T1000 (cell line): ENCODE measurements around the gene BLM.
"Not testable (repeated sequence)": the region's sequence is repeated elsewhere in the genome, so short reads cannot be mapped to it uniquely, and the experiment has no call there.

Experiments used
- DNase-seq: peaks from one replicate; lab custom pipeline; 2025; ENCODE audit warnings: mixed read lengths; lab: John Stamatoyannopoulos, UW

Gene BLM

GRCh38 chr15:90716976-90717821 is at the start of gene BLM:
BLM (plus strand) TSS chr15:90717346; CDS start chr15:90747393, 30,047 bp downstream.
- peak; percentile 92 for DNase-seq

GRCh38 chr15:90667755-90668345 is 49.3 kb upstream of the BLM start:
- DNase-seq = not testable (repeated sequence)

DNA sequence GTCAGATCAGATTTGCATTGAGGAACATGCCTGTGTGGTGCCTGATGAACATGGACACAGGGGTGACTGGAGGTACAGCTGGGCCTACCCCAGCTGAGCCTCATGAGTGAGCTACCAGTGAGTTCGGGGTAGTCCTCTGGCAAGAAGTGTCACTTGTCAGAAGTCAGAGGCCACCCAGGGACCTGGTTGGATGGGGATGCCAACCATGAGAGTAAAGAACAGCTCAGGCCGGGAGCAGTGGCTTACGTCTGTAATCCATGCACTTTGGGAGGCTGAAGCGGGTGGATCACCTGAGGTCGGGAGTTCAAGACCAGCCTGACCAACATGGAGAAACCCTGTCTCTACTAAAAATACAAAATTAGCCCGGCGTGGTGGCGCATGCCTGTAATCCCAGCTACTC is 46.5 kb upstream of the BLM start:
- not testable (repeated sequence) for DNase-seq

- DNase-seq = no peak
Observed at GRCh38 chr15:90671216-90671615, 45.9 kb upstream of the BLM start.

DNA sequence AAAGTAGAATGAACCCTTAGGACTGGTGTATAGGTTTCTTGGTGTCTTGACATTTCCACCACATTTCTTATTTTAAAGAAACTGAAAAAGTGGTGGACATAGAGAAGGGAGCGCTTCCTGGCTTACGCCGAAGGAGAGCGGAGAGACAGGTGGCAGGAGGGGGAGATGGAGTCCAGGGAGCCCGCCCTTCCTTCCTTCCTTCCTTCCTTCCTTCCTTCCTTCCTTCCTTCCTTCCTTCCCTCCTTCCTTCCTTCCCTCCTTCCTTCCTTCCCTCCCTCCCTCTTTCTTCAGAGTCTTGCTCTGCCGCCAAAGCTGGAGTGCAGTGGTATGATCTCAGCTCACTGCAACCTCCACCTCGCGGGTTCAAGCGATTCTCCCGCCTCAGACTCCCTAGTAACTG is 43.8 kb upstream of the BLM start:
- DNase-seq = not testable (repeated sequence)

DNA sequence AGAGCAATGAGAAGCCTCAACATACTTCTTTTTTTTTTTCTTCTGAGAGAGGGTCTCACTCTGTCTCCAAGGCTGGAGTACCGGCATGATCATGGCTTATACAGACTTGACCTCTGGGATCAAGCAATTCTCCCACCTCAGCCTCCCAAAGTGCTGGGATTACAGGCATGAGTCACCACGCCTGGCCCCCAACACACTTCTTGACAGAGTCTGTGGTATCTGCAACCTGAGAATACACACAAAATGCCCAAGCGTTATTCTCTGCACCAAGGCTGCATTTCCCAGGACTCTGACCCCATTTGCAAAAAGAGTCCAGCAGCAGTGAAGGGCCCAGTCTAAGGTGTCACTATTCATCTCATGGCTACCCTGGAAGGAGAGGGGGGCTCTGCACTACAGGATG is 42.7 kb upstream of the BLM start:
- no peak for DNase-seq

DNA sequence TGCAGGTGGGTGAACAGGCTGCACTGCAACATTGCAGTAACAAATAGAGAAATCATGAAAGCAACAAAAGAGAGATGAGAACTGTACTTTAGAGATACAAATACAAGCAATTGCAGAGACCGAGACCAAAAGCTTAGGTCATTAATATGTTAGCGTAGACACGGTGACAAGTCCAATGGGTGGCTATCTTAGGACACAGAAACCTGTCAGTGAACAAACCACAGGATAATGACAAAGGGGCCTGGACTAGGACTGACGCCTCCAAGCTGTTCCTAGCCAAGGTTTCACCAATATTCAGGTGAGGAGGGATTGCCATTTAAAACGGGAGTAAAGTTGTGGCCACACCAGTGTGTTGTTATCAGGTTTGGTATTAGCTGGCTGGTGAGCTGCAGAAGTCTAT is 41.7 kb upstream of the BLM start:
- DNase-seq = no peak

- no peak for DNase-seq
Observed at GRCh38 chr15:90677807-90678790, 39.0 kb upstream of the BLM start.

DNA sequence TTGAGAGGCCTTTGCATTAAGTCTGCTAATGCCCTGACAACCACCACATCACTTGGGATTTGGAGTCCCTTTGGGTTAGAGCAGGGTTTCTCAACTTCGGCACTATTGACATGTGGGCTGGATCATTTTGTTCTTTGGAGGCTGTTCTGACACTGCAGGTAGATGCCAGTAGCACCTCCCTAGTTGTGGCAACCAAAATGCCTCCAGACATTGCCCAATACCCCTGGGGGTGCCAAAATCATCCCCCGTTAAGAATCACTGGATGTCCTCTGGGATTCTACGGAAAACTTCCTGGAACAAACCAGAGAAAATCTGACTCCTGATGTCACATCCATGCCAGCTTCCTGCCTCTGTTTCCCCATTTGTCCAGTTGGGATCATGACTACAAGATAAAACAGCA is 37.2 kb upstream of the BLM start:
- DNase-seq = peak; percentile 37

- peak; percentile 65 for DNase-seq
Observed at GRCh38 chr15:90680371-90680935, 36.7 kb upstream of the BLM start.

DNA sequence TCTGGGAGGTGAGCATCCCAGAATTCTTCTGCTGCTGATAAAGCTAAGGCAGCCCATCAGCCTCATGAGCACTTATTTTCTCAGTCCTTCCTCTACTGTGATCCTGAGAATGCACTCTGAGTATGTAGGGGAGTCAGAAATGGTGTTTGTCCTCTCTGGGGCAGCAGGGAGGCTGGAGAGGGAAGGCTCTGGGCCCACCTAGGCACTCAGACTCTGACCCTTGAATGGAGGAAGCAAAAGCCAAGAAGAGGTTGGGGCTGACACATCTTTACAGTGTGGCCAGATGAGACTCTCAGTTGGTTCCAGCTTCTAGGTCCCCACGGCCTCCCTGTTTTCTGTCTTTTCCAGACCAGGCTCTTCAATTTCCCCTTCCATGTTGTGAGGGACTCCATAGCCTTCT is 36.1 kb upstream of the BLM start:
- DNase-seq = no peak

- peak; percentile 12 for DNase-seq
Observed at GRCh38 chr15:90681480-90681879, 35.7 kb upstream of the BLM start.

- DNase-seq = no peak
Observed at GRCh38 chr15:90683371-90683770, 33.8 kb upstream of the BLM start.

DNA sequence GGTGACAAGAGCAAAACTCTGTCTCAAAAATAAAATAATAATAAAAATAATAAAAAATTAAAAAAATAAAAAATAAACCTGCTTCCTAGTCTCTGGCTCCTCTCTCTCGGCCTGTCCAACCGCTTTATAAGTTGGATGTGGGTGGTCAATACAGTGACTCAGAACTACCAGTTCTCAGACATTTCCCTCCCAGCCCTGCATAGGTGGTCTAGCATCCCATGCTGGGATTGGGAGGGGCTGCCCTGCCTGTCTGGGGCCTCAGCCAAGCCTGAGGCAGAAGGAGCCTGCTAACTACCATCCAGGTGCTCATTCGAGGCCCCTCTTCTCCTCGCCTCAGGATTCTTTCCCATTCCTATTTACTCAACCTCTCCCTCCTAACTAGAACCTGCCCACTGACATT is 33.3 kb upstream of the BLM start:
- no peak for DNase-seq

GRCh38 chr15:90684281-90684680 is 32.9 kb upstream of the BLM start:
- no peak for DNase-seq

DNA sequence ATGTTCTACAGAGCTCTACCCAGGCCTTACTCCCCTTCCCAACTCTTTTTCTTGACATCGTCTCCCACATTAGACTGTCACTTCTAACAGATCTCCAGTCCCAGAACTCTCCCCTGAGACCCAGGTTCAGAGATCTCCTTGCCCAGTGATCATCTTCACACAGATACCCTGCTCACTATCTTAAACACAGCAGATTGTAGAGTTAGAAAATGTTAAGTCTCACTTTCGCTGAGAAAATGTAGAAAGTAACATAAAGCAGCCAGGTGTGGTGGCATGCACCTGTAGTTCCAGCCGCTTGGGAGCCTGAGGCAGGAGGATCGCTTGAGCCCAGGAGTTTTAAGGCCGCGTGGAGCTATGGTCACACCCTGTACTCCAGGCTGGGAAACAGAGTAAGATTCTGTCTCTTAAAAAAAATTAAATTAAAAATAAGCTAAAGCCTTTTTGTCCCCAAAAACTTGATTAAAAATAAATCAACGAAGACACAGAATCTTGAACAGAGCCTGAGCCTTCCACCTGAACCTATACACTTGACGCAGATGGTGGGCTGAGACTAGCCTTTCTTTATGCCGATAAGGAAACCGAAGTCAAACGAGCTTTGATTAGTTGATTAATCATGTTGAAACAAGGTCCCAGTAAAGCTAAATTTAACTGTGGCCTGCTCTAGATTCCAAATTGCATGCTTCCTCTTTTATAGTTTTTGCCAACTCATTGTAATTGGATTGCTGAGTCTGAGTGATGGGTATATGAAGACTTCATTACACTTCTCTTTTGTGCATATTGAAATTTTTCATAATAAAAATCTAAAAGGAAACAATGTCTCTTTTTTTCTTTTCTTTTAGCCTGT is 31.3 kb upstream of the BLM start:
- DNase-seq = no peak

DNA sequence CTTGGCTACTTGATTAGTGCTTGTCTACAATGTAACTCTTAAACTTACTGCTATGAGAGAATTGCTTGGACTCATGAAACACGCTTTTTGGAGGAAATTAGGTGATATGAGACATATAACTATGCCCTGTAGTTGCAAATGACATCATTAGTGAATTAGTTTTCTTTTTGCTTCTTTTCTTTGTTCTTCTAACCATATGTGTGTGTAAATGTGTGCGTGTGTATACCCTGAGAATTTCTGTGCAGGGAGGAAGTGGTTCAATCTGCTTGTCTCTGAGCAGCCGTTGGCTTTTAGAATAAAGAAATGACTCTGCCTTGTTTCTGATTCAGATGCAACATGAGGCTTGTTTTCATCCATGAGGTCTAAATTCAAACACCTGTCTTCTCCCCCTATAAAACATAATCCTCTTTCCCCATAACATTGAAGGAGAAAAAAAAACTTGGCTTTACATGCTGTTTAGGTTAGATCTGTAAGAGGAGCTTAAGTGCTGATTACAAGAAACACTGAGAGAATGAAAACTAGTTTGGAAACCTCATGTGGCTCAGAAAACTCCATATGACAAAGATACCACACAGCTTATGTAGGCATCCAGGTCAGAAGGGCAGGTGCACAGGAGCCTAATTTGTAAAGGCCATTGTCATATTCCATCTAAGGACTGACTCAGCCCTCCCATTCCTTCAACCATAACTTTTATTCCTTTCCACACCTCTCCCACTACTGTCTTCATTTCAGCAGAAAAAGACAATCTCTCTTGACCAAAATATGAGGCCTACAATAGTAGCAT is 30.5 kb upstream of the BLM start:
- no peak for DNase-seq

DNA sequence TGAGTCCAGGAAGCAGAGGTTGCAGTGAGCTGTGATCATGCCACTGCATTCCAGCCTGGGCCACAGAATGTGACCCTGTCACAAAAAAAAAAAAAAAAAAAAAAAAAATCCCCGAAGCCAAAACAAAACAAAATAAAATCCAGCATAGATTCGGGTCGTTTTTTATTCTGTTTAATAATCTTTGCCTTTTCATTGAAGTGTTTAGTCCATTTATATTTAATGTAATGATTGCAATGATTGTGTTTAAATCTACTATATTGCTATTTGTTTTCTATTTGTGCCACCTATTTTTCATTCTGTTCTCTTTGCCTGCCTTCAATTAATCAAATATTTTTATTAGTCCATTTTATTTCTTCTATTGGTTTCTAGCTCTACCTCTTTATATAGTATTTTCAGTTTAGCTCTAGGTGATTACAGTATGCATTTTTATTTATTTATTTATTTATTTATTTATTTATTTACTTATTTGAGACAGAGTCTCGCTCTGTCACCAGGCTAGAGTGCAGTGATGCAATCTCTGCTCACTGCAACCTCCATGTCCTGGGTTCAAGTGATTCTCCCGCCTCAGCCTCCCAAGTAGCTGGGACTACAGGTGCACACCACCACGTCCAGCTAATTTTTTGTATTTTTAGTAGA is 27.7 kb upstream of the BLM start:
- DNase-seq = not testable (repeated sequence)

- no peak for DNase-seq
Observed at GRCh38 chr15:90690585-90690984, 26.6 kb upstream of the BLM start.

- no peak for DNase-seq
Observed at GRCh38 chr15:90691369-90691768, 25.8 kb upstream of the BLM start.
